HG03095 (cell line): Measurements from ENCODE around the gene CTSA.
"Not testable (repeated sequence)": the region's sequence is repeated elsewhere in the genome, so short reads cannot be mapped to it uniquely, and the experiment has no call there.

Source experiments
- ATAC-seq: cut with Tn5 transposase; IDR thresholded peaks from one replicate; pipeline ENCODE4 v1.9.1; 2021; ENCODE audit warnings: moderate library complexity; ENCODE audit not compliant: unreplicated experiment

The CTSA gene

GRCh38 chr20:45892828-45893500, 1.8 kb downstream of the CTSA start:
- no peak for ATAC-seq

GRCh38 chr20:45893831-45894230, 2.7 kb downstream of the CTSA start:
- no peak for ATAC-seq

- ATAC-seq = no peak
These were observed 3.7 kb downstream of the CTSA start for GRCh38 chr20:45894797-45895196.

GRCh38 chr20:45896641-45897161, 5.6 kb downstream of the CTSA start:
- no peak for ATAC-seq

- ATAC-seq = no peak
These were observed 6.2 kb downstream of the CTSA start for GRCh38 chr20:45897289-45897688.

- no peak for ATAC-seq
These were observed 6.6 kb downstream of the CTSA start for GRCh38 chr20:45897692-45898091.

- ATAC-seq = no peak
These were observed 7.2 kb downstream of the CTSA start for GRCh38 chr20:45898285-45898684.

- no peak for ATAC-seq
These were observed 8.1 kb downstream of the CTSA start for GRCh38 chr20:45899046-45899835.

GRCh38 chr20:45901332-45901731, 10.2 kb downstream of the CTSA start:
- ATAC-seq = not testable (repeated sequence)

- no peak for ATAC-seq
These were observed 11.1 kb downstream of the CTSA start for GRCh38 chr20:45902199-45902701.

- no peak for ATAC-seq
These were observed 13.7 kb downstream of the CTSA start for GRCh38 chr20:45904583-45905504.

GRCh38 chr20:45905505-45906079, 14.5 kb downstream of the CTSA start:
- no peak for ATAC-seq

- no peak for ATAC-seq
These were observed 16.2 kb downstream of the CTSA start for GRCh38 chr20:45907219-45907948.

GRCh38 chr20:45908084-45908483, 16.9 kb downstream of the CTSA start:
- no peak for ATAC-seq

- ATAC-seq = no peak
These were observed 18.2 kb downstream of the CTSA start for GRCh38 chr20:45909336-45909808.

- no peak for ATAC-seq
These were observed 18.9 kb downstream of the CTSA start for GRCh38 chr20:45909817-45910669.

- peak; percentile 85 for ATAC-seq
These were observed 19.7 kb downstream of the CTSA start for GRCh38 chr20:45910670-45911485.
